Peyer's patch (tissue), 4 donors: ENCODE measurements around the gene CEP290.

Experiments used
- CTCF ChIP-seq, 6 experiments: fragments of 450-650 bp in 4 of 6; fragments of 200-600 bp in 2 of 6; sonication (generic) in 1 of 6; IDR thresholded peaks; one replicate each; pipeline ENCODE4 v1.5.1; 2017 to 2019; ENCODE audit warnings: antibody characterized with exemption in 6 of 6, mild to moderate bottlenecking in 3 of 6, moderate library complexity in 1 of 6
- POLR2A ChIP-seq, 2 donors: fragments of 450-650 bp; IDR thresholded peaks; one replicate each; pipeline ENCODE4 v1.5.1; 2017; ENCODE audit warnings: antibody characterized with exemption in 2 of 2, mild to moderate bottlenecking in 2 of 2, moderate library complexity in 2 of 2

GRCh38 chr12:88150063-88150462 lies 8.2 kb upstream of the CEP290 start:
- TF ChIP-seq CTCF (IDR thresholded peaks at IDR 0.05) (no peak), POLR2A (IDR thresholded peaks at IDR 0.05) (no peak)
